BLaER1 treated with 17β-estradiol and CSF1 and Interleukin-3, amounts not matched to agents 10 nM and 100 nM (cell line): ENCODE measurements around the gene BANK1.

Source experiments
- H3K27ac ChIP-seq, 11 experiments: shearing (Covaris generic); formaldehyde crosslinking; 2 replicates each; pipeline ENCODE4 v1.8.1; 2022
- H3K27me3 ChIP-seq, 11 experiments: shearing (Covaris generic); formaldehyde crosslinking; 2 replicates each; pipeline ENCODE4 v1.8.1; 2022
- H3K36me3 ChIP-seq, 11 experiments: shearing (Covaris generic); formaldehyde crosslinking; 2 replicates each; pipeline ENCODE4 v1.8.1; 2022
- H3K4me1 ChIP-seq, 10 experiments: shearing (Covaris generic); formaldehyde crosslinking; 2 replicates each; pipeline ENCODE4 v1.8.1; 2022
- H3K4me2 ChIP-seq, 11 experiments: shearing (Covaris generic); formaldehyde crosslinking; 2 replicates each; pipeline ENCODE4 v1.8.1; 2022
- H3K4me3 ChIP-seq, 10 experiments: shearing (Covaris generic); formaldehyde crosslinking; 2 replicates each; pipeline ENCODE4 v1.8.1; 2022
- H3K9ac ChIP-seq, 11 experiments: shearing (Covaris generic); formaldehyde crosslinking; 2 replicates each; pipeline ENCODE4 v1.8.1; 2022
- H3K9me3 ChIP-seq, 11 experiments: shearing (Covaris generic); formaldehyde crosslinking; replicated peaks in 1 of 11; 2 replicates each; pipeline ENCODE4 v1.8.1; 2022
- H4K20me1 ChIP-seq, 11 experiments: shearing (Covaris generic); formaldehyde crosslinking; 2 replicates each; pipeline ENCODE4 v1.8.1; 2022
- Cebpa-rat ChIP-seq, 11 experiments: shearing (Covaris generic); IDR thresholded peaks; 2 replicates each; pipeline ENCODE4 v1.8.1; 2022

The BANK1 gene

GRCh38 chr4:101950258-101950979 lies 159.9 kb downstream of the BANK1 start:
- no peak for TF ChIP-seq Cebpa-rat (IDR thresholded peaks at IDR 0.05)
- Histone ChIP-seq H3K4me3 (no peak overlapping the region), H3K9ac (no peak overlapping the region), H3K27ac (no peak overlapping the region), H3K4me2 (no peak overlapping the region), H4K20me1 (no peaks in the 10 kb centered on the region), H3K9me3 (no peaks in the 10 kb centered on the region), H3K36me3 (no peaks in the 10 kb centered on the region), H3K4me1 (no peaks in the 10 kb centered on the region), H3K27me3 (no peaks in the 10 kb centered on the region)

GRCh38 chr4:101952985-101953384 lies 162.5 kb downstream of the BANK1 start:
- H3K4me1 ChIP-seq = no peaks in the 10 kb centered on the region
- H3K9me3 ChIP-seq = no peaks in the 10 kb centered on the region
- H3K27ac ChIP-seq = no peak overlapping the region
- H3K27me3 ChIP-seq = no peaks in the 10 kb centered on the region
- no peaks in the 10 kb centered on the region for H4K20me1 ChIP-seq
- H3K4me2 ChIP-seq = no peak overlapping the region
- TF ChIP-seq Cebpa-rat (IDR thresholded peaks at IDR 0.05) = no peak
- no peak overlapping the region for H3K4me3 ChIP-seq
- no peaks in the 10 kb centered on the region for H3K36me3 ChIP-seq
- H3K9ac ChIP-seq = no peak overlapping the region

GRCh38 chr4:101953949-101954348 lies 163.4 kb downstream of the BANK1 start:
- Histone ChIP-seq H3K9me3 (no peaks in the 10 kb centered on the region), H3K27ac (no peak overlapping the region), H4K20me1 (no peaks in the 10 kb centered on the region), H3K27me3 (no peaks in the 10 kb centered on the region), H3K4me2 (no peak overlapping the region), H3K9ac (no peak overlapping the region), H3K36me3 (no peaks in the 10 kb centered on the region), H3K4me1 (no peaks in the 10 kb centered on the region), H3K4me3 (no peak overlapping the region)
- TF ChIP-seq Cebpa-rat (IDR thresholded peaks at IDR 0.05) = no peak

- Histone ChIP-seq H3K9me3 (no peaks in the 10 kb centered on the region), H3K27ac (no peak overlapping the region), H3K4me2 (no peak overlapping the region), H3K36me3 (no peaks in the 10 kb centered on the region), H4K20me1 (no peaks in the 10 kb centered on the region), H3K4me3 (no peak overlapping the region), H3K27me3 (no peaks in the 10 kb centered on the region), H3K4me1 (no peaks in the 10 kb centered on the region), H3K9ac (no peak overlapping the region)
- no peak for TF ChIP-seq Cebpa-rat (IDR thresholded peaks at IDR 0.05)
Measured at GRCh38 chr4:101954351-101954750, 163.8 kb downstream of the BANK1 start.

- H4K20me1 ChIP-seq = no peaks in the 10 kb centered on the region
- H3K27me3 ChIP-seq = no peaks in the 10 kb centered on the region
- no peak for TF ChIP-seq Cebpa-rat (IDR thresholded peaks at IDR 0.05)
- no peaks in the 10 kb centered on the region for H3K4me1 ChIP-seq
- H3K9me3 ChIP-seq = no peaks in the 10 kb centered on the region
- H3K27ac ChIP-seq = no peak overlapping the region
- H3K4me2 ChIP-seq = no peak overlapping the region
- H3K36me3 ChIP-seq = no peaks in the 10 kb centered on the region
- no peak overlapping the region for H3K4me3 ChIP-seq
- H3K9ac ChIP-seq = no peak overlapping the region
Measured at GRCh38 chr4:101954975-101955678, 164.6 kb downstream of the BANK1 start.

- Histone ChIP-seq H3K27ac (no peak overlapping the region), H3K9me3 (no peaks in the 10 kb centered on the region), H3K27me3 (no peaks in the 10 kb centered on the region), H3K4me1 (no peaks in the 10 kb centered on the region), H3K4me3 (no peak overlapping the region), H3K9ac (no peak overlapping the region), H3K36me3 (no peaks in the 10 kb centered on the region), H4K20me1 (no peaks in the 10 kb centered on the region), H3K4me2 (no peak overlapping the region)
- no peak for TF ChIP-seq Cebpa-rat (IDR thresholded peaks at IDR 0.05)
Measured at GRCh38 chr4:101956068-101956825, 165.7 kb downstream of the BANK1 start.

- Histone ChIP-seq H3K4me2 (no peak overlapping the region), H3K36me3 (no peaks in the 10 kb centered on the region), H3K4me1 (no peaks in the 10 kb centered on the region), H3K27ac (no peak overlapping the region), H3K9ac (no peak overlapping the region), H3K4me3 (no peak overlapping the region), H3K9me3 (no peaks in the 10 kb centered on the region), H3K27me3 (no peaks in the 10 kb centered on the region), H4K20me1 (no peaks in the 10 kb centered on the region)
- TF ChIP-seq Cebpa-rat (IDR thresholded peaks at IDR 0.05) = no peak
Measured at GRCh38 chr4:101958547-101958946, 168.0 kb downstream of the BANK1 start.

GRCh38 chr4:101960431-101960830 lies 169.9 kb downstream of the BANK1 start:
- H3K9me3 ChIP-seq = no peaks in the 10 kb centered on the region
- H3K36me3 ChIP-seq = no peaks in the 10 kb centered on the region
- H3K4me3 ChIP-seq = no peak overlapping the region
- no peak overlapping the region for H3K4me2 ChIP-seq
- H3K27me3 ChIP-seq = no peaks in the 10 kb centered on the region
- H3K4me1 ChIP-seq = peaks cover 0 to 3% (median 0%) of the 10 kb centered on the region in 10 experiments; a peak in 2 of 20 replicates
- H3K9ac ChIP-seq = no peak overlapping the region
- H3K27ac ChIP-seq = no peak overlapping the region
- H4K20me1 ChIP-seq = no peaks in the 10 kb centered on the region
- no peak for TF ChIP-seq Cebpa-rat (IDR thresholded peaks at IDR 0.05)

GRCh38 chr4:101961144-101961543 lies 170.6 kb downstream of the BANK1 start:
- Histone ChIP-seq H3K9ac (no peak overlapping the region), H3K9me3 (no peaks in the 10 kb centered on the region), H3K36me3 (no peaks in the 10 kb centered on the region), H3K27ac (no peak overlapping the region), H4K20me1 (no peaks in the 10 kb centered on the region), H3K4me2 (no peak overlapping the region), H3K27me3 (no peaks in the 10 kb centered on the region), H3K4me3 (no peak overlapping the region), H3K4me1 (peaks cover 0 to 10% (median 0%) of the 10 kb centered on the region in 10 experiments; a peak in 4 of 20 replicates)
- no peak for TF ChIP-seq Cebpa-rat (IDR thresholded peaks at IDR 0.05)
